Bronchial epithelial cell (primary cell): ENCODE data around the gene LRIG1. TPM values are rescaled to one million over a fixed set of nuclear protein-coding genes. Genes with fewer than 3 reads are reported as not detected.

Experiments
- DNase-seq: peaks from one replicate; pipeline ENCODE4 v3.0.0-alpha.2; 2010; ENCODE audit warnings: low read depth
- FAIRE-seq: peaks from 2 replicates; lab custom pipeline; 2011; peaks lifted over from hg19 to GRCh38; lab: Jason Lieb, UNC
- H3K27me3 ChIP-seq: 2 replicates; pipeline ENCODE4 v1.5.1; 2011; ENCODE audit warnings: low read length; ENCODE audit not compliant: control insufficient read depth, insufficient read depth
- H3K36me3 ChIP-seq: 2 replicates; pipeline ENCODE4 v1.5.1; 2011; ENCODE audit warnings: low read length; ENCODE audit not compliant: control insufficient read depth, insufficient read depth
- H3K4me3 ChIP-seq: 2 replicates; pipeline ENCODE4 v1.5.1; 2011; ENCODE audit warnings: mild to moderate bottlenecking, low read depth, low read length, control low read depth
- total RNA-seq: library from RNA; depleted of rRNA; stranded (reverse); fragments of >200 nt; gene quantifications from 2 replicates; pipeline ENCODE4 v1.2.1, GENCODE V29; 2014
- TF ChIP-seq, protein P1 (sequence below): IDR thresholded peaks from 2 replicates; pipeline ENCODE4 v1.5.1; 2011; ENCODE audit warnings: mild to moderate bottlenecking, moderate library complexity, low read length, control low read depth, inconsistent platforms; ENCODE audit not compliant: insufficient read depth, severe bottlenecking

Gene LRIG1
- total RNA-seq, 1 donor from 2014 or later, result 11.6 TPM

GRCh38 chr3:66380200-66380932 lies 120.5 kb downstream of the LRIG1 start:
- no peak for DNase-seq
- TF ChIP-seq, protein P1, sequence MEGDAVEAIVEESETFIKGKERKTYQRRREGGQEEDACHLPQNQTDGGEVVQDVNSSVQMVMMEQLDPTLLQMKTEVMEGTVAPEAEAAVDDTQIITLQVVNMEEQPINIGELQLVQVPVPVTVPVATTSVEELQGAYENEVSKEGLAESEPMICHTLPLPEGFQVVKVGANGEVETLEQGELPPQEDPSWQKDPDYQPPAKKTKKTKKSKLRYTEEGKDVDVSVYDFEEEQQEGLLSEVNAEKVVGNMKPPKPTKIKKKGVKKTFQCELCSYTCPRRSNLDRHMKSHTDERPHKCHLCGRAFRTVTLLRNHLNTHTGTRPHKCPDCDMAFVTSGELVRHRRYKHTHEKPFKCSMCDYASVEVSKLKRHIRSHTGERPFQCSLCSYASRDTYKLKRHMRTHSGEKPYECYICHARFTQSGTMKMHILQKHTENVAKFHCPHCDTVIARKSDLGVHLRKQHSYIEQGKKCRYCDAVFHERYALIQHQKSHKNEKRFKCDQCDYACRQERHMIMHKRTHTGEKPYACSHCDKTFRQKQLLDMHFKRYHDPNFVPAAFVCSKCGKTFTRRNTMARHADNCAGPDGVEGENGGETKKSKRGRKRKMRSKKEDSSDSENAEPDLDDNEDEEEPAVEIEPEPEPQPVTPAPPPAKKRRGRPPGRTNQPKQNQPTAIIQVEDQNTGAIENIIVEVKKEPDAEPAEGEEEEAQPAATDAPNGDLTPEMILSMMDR, result no peak
- Histone ChIP-seq H3K27me3 (no peaks in the 10 kb centered on the region), H3K4me3 (no peak overlapping the region), H3K36me3 (peaks cover 15% of the 10 kb centered on the region)
- no peak for FAIRE-seq

DNA sequence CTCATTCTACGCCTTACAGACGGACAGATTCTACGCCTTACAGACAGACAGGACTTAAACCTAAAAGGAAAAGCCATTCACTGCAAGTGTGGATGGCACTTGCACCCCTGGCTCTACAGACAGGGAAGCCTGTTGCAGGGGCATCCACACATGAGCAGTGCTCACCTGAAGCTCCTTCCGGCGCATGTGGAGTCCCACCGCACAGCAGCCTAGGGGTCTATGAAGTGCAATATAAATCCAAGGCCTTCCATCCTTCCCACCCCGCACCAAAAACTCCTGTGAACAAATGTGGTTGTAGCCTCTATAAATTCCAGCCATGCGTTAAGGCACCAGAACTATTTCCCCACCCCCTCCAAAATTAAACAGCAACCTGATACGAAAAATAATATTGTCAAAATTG lies 121.3 kb downstream of the LRIG1 start:
- peaks cover 13% of the 10 kb centered on the region for H3K36me3 ChIP-seq
- DNase-seq (no peak), FAIRE-seq (no peak)
- TF ChIP-seq, protein P1, result no peak
- H3K27me3 ChIP-seq, result no peaks in the 10 kb centered on the region
- no peak overlapping the region for H3K4me3 ChIP-seq

DNA sequence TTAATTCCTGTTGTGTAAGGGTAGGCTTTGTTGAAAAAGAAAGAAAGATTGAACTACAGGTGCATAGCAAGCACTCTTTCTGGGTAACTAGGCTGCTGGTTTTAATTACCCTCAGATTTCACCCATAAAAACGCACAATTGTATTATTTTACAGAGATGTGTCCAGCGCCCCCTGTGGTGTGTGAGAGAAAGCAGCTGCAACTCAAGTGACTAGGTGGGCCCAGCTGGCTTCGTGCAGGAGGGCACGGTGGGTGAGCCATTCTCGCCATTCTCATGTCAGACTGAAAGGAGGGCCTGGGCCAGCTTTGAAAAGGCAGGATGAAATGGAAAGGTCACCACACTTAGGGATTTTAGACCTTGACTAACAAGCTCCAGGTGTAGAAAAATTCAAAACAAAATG lies 122.6 kb downstream of the LRIG1 start:
- TF ChIP-seq, protein P1, result peak; percentile 62
- peaks cover 12% of the 10 kb centered on the region for H3K36me3 ChIP-seq
- H3K27me3 ChIP-seq, result no peaks in the 10 kb centered on the region
- FAIRE-seq (no peak), DNase-seq (no peak)
- H3K4me3 ChIP-seq, result no peak overlapping the region

DNA sequence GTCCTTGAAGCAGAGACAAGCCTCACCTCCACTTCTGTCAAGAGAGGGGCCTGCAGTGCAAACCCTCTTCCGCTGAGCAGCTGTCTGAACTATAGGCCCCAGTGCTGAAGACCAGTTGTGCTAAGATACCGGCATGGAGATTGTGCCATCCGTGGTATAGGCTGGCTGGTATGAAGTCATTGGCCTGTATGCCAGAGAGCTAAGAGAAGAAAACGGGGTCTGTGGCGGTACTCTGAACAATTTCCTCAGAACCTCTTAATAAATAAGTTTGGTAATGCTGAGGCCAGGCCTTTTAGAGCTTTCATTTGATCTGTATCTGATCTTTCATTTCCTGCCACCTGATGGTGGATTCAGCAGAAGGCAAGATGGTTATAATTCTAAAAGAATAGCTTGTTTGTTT lies 123.0 kb downstream of the LRIG1 start:
- Histone ChIP-seq H3K4me3 (no peak overlapping the region), H3K36me3 (peaks cover 8% of the 10 kb centered on the region), H3K27me3 (no peaks in the 10 kb centered on the region)
- FAIRE-seq, result no peak
- no peak for DNase-seq
- TF ChIP-seq, protein P1, result no peak

GRCh38 chr3:66376568-66376967 lies 124.3 kb downstream of the LRIG1 start:
- TF ChIP-seq, protein P1, result no peak
- H3K36me3 ChIP-seq, result peaks cover 6% of the 10 kb centered on the region
- DNase-seq (peak; percentile 40), FAIRE-seq (no peak)
- H3K4me3 ChIP-seq, result no peak overlapping the region
- no peaks in the 10 kb centered on the region for H3K27me3 ChIP-seq
